ENCODE results near the gene ANGPTL1.

- TF ChIP-seq EZH2 (IDR thresholded peaks at IDR 0.05; ENCODE audit: insufficient read depth, poor library complexity, severe bottlenecking) (no peak), EZH2phosphoT487 (IDR thresholded peaks at IDR 0.05; ENCODE audit: insufficient read depth, low read depth) (no peak)
These were observed 27.5 kb upstream of the ANGPTL1 start for GRCh38 chr1:178898401-178898800.
